GM19351 (cell line): ENCODE data around the gene BICRA.
"Not testable (repeated sequence)": the region's sequence is repeated elsewhere in the genome, so short reads cannot be mapped to it uniquely, and the experiment has no call there.

ENCODE experiments used
- ATAC-seq: cut with Tn5 transposase; IDR thresholded peaks from one replicate; pipeline ENCODE4 v1.9.1; 2021; ENCODE audit warnings: mild to moderate bottlenecking, moderate library complexity; ENCODE audit not compliant: unreplicated experiment

Gene BICRA

DNA sequence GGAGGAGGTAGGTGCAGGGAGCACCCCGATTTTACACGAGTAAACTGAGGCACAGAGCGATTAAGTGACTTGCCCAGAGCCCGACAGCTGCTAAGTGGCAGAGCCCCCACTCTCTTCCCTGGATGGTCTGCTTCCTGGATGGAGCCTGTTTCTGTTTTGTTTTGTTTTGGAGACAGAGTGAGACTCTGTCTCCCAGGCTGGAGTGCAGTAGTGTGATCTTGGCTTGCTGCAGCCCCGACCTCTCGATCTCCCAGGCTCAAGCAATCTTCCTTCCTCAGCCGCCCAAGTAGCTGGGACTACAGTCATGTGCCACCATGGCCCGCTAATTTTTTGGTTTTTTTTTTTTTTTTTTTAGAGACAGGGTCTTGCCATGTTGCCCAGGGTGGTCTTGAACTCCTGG is 17.3 kb downstream of the BICRA start:
- no peak for ATAC-seq

DNA sequence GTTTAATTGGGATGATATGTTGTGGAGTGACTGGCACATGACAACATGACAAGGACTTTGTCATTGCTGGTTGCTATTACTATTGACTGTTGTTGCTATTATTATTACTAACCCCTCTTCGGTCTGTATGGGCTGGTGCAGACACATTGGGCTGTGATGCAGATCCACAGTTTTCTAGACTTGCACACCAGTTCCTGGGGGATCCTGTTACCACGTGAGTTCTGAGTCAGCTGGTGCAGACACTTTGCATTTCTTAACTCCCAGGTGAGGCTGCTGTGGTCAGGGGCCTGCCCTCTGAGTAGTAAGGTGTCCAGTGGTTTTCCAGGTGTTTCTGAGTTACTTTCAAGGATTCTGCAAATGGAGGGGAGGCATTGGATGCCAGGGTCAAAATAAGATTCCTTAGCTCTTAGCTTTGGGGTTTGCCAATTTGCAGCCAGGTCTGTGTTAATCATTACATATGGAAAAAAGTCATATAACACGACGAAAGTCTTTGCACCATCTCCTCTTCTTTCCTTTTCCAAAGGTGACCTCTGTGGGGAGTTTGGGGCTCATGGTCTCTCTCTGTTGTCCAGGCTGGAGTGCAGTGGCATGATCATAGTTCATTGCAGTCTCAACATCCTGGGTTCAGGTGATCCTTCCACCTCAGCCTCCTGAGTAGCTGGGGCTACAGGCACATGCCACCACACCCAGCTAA is 19.3 kb downstream of the BICRA start:
- no peak for ATAC-seq

DNA sequence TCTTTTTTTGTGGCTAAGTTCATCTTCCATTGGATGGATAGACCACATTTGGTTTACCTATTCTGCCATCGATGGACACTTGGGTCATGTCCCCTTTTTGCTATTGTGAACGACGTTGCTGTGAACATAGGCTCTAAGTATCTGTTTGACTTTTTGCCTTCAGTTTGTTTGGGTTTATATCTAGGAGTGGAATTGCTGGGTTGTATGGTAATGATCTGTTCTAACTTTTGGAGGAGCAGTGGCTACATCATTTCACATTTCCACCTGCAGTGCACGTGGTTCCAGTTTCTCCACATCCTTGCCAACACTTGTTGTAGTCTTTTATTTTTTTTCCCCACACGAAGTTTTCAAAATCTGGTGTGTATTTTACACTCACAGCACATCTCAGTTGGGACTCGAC is 21.7 kb downstream of the BICRA start:
- no peak for ATAC-seq

DNA sequence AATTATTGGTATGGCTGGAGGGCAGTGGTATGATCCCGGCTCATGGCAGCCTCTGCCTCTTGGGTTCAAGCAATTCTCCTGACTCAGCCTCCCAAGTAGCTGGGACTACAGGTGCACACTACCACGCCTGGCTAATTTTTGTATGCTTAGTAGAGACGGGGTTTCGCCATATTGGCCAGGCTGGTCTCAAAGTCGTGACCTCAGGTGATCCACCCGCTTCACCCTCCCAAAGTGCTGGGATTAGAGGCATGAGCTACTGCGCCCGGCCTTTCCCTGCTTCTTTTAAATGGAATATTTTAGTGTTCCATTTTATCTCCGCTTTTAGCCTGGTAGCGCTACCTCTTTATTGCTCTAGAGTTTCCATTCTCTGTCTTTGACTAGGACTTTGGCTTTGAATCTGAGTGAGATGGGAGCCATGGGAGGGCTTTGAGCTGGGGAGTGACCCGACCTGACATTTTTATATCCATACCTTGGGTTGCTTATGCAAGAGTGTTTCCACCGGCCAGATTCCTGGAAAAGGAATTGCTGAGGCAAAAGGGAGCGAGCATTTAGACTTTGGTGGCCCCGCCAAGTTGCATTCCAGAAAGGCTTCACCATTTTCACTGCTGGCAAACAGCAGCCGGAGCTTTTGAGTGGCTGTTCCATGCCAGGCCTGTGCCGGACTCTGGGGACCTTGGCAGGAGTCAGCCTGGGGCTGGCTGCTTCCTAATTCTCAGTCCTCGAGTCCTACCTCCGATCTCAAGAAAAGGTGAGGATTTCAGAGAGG is 22.9 kb downstream of the BICRA start:
- ATAC-seq = no peak

DNA sequence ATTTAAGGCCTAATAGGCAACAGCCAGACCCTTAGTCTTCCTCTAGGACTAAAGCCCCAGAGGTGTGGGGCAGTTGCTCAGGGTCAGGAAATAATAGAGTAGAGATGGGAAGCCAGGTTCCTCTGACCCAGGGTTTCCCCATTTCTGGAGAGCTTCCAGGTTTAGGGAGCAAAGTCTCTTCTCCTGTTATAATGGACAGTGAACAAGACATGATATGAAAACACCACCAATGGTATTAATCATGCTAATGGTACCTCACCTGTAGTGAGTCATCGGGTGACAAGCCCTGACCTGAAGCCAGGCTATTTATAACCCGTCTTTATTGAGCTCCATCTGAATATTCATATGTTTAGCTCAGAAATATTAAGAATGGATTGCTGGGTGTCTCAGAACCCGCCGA is 24.6 kb downstream of the BICRA start:
- ATAC-seq = no peak

DNA sequence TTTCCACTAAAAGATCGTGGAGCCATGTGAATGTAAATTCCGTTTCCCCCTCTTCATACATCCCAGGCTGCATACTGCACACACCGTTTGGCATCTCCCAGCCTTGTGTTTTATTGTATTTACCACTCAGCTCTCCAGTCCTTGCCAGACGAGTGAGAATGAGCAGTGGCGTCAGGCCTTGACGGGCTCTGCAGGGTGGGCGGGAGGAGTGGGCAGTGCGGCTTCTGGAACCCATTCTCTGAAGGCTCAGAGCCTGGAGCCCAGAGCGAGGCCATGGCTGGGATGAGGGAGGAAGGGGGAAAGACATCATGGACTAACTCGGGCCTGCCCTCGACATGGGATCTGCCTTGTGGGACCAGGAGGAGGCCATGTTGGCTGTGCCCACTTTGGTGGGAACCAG is 25.1 kb downstream of the BICRA start:
- ATAC-seq = no peak

DNA sequence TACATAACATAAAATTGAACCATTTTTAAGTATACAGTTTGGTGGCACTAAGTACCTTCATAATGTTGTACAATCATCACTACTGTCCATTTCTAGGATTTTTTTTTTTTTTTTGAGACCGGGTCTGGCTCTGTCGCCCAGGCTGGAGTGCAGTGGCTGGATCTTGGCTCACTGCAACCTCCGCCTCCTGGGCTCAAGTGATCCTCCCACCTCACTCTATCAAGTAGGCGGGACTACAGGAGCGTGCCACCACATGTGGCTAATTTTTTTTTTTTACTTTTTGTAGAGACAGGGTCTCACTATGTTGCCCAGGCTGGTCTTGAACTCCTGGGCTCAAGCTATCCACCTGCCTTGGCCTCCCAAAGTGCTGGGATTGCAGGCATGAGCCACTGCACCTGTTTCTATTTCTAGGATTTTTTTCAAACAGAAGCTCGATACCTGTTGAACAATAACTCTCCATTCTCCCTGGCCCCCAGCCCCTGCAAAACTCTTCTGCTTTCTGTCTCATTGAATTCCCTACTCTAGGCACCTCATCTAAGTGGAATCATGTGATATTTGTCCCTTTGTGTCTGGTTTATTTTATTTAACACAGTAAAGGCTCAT is 26.3 kb downstream of the BICRA start:
- not testable (repeated sequence) for ATAC-seq

DNA sequence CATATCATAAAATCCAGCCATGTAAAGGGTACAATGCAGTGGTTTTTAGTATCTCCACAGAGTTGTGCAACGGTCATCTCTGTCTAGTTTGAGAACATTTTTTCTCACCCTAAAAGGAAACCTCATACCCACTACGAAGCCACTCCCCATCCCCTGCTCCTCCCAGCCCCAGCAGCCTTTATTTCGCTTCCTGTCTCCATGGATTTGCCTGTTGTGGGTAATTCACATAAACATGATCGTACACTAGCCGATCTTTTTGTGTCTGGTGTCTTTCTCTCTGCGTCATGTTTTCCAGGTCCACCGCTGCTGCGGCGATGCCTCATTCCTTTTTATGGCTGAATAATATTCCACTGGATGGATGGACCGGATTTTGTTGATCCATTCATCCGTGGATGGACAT is 28.6 kb downstream of the BICRA start:
- ATAC-seq = no peak

DNA sequence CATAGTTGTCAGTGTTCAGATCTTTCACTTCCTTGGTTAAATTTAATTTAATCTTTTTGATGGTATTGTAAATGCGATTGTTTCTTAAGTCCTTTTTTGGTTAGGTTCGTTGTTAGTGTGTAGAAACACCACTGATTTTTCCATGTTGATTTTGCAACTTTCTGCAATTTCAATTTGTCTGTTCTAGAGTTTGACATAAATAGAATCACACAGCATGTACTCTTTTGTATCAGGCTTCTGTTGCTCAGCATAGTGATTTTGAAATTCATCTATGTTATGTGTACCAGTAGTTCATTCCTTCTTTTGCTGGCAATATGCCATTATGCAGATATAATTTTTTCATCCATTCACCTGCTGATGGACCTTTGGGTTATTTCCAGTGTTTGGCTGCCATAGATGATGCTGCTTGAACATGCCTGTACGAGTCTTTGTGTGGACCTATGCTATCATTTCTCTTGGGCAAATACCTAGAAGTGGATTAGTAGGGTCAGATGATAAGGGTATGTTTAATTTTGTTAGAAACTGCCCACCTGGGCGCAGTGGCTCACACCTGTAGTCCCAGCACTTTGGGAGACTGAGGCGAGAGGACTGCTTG is 33.1 kb downstream of the BICRA start:
- no peak for ATAC-seq

DNA sequence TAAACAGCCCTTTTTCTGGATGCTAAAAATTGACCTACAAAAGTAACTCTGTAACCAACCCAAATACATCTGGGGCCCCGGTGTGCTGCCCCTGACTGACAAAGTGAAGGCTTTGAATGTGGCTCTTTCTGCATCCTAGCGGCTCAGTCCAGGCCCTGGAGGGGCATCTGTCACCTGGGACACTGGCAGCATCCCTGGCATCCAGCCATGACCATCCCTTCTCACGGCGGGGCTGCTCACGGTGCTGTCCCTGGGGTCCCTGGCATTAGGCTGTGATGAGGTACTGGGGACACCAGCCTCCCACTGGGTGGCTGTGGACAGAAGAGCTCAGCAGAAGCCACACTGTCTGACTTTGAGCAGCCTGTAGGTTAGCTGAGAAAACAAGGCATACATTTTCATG is 34.3 kb downstream of the BICRA start:
- no peak for ATAC-seq

DNA sequence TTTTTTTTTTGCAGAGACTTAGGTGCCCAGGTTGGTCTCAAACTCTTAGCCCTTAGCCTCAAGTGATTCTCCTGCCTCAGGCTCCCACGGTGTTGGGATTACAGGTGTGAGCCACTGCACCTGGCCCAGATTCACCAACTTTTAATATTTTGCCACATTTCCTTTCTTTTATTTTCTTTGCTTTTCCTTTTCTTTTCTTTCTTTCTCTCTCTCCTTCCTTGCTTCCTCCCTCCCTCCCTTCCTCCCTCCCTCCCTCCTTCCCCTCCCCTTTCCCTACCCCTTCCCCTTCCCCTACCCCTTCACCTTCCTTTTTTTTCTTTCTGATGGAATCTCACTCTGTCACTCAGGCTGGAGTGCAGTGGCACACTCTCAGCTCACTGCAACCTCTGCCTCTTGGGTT is 35.3 kb downstream of the BICRA start:
- ATAC-seq = no peak

DNA sequence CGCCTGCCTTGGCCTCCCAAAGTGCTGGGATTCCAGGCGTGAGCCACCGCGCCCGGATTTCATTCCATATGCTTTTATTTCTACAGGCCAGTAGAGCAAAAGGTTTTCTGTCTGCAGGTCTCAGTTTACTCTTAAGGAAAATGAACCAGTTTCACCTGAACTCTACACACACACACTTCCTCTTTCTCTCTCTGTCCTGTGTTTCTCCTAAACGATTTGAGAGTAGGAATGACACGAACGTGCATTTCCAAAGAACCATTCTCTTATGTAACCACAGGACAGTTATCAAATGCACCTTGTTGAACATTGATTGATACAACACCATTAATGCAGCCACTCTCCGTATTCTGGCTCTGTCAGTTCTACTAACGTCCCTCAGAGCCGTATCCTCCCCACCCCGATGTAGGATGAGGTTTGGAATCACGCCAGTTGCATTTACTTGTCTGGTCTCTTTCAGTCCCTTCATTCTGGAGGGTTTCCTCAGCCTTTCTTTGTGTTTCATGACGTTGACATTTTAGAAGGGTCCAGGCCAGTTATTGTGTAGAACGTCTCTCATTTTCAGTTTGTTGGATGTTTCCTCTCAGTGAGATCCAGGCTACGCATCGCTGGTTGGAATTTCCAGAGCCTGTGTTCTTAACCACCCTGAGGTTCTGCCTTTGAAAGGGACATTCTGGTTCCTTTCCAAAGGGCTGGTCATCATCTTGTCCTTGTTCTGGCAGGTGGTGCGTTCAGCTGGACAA is 36.0 kb downstream of the BICRA start:
- ATAC-seq = no peak

DNA sequence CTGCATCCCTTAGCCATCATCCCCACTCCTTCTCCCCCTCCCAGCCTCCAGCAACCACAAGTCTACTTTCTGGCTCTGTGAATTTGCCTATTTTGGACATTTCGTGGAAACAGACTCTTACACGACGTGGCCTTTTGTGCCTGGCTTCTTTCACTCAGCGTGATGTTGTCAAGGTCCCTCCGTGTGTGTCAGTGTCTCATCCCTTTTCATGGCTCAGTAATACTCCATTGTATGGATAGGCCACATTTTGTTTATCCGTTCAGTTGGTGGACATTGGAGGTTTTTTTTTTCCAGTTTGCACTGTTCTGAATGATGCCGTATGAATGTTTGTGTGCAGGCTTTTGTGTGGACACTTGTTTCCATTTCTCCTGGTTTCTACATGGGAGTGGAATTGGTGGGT is 38.0 kb downstream of the BICRA start:
- ATAC-seq = no peak

DNA sequence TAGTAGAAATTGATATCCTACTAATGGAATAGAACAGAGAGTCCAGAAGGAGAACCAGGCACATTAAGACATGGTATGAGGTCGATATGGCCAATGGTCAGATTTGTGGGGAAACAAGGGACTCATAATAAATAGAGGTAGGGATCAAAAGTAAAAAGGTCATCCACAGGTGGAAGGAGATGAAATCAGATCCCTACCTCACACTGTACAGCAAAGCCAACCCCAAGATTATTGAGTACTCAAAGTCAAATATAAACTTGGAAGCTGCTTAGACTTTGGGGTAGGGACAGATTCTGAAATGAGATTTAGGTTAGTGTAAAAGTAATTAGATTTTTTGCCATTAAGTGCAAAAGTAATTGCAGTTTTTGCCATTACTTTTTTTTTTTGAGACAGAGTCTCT is 40.7 kb downstream of the BICRA start:
- no peak for ATAC-seq

DNA sequence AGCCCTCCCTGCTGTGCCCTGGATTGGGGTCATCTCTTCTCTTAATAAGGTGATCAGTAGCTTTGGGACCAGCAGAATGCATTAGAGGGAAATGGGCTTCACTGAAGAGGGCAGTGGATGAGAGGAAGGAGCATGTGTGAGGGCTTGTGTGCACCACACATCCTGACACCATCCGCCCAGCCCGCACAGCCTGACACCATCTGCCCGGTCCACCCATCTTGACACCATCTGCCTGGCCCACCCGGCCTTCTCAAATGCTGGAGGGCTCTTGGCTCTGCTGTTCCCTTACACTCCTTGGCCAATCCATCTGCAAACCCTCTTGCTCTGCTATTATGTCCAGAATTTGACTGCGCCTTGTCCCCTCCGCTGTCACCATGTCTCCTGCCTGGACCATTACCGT is 41.8 kb downstream of the BICRA start:
- no peak for ATAC-seq

DNA sequence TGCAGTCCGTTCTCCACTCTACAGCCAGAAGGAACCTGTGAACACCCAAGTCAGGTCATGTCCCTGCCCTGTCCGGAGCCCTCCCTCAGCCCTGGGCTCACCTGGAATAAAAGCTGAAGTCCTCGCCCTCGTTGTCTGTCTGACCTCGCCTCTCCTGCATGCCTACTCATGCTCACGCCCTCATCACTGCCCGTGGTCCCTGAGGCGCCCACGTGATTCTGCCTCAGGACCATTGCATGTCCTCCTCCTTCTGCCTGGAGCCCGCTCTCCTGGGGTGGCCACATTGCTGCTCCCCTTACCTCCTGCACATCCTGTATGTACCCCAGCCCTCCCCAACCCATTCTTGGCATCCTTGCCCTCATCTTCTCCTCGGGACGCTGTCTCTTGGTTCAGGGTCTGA is 42.2 kb downstream of the BICRA start:
- ATAC-seq = no peak

DNA sequence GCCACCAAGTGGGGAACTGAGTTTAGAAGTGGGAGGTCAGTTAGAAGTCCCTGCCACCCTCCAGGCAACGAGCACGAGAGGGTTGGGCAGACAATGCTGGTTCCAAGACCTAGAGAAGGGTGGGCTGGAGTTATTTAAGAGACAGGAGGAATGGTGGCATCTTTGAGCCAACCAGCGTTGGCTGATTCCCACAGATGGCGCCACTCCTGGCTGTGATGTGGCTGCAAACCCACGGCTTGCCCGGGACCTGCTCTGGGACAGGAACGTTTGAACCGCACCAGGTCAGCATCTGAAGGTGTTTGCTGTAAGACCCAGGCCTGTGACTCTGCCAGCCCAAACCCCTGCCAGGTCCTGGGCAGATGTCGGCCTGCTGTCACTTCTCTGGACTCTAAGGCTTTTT is 42.8 kb downstream of the BICRA start:
- ATAC-seq = no peak

DNA sequence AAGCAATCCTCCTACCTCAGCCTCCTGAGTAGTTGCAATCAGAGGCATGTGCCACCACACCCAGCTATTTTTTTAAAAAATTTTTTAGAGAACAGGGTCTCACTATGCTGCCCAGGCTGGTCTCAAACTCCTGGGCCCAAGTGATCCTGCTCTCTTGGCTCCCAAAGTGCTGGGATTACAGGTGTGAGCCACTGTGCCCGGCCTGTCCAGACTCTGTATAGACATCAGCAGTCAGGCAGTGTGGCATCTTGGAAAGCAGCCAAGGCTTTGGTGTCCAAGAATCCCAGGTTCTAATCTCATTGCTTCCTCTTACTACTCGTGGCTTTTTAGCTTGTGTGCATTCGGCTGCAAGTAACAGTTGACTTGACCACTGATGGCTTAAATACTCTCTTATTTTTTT is 43.4 kb downstream of the BICRA start:
- no peak for ATAC-seq

DNA sequence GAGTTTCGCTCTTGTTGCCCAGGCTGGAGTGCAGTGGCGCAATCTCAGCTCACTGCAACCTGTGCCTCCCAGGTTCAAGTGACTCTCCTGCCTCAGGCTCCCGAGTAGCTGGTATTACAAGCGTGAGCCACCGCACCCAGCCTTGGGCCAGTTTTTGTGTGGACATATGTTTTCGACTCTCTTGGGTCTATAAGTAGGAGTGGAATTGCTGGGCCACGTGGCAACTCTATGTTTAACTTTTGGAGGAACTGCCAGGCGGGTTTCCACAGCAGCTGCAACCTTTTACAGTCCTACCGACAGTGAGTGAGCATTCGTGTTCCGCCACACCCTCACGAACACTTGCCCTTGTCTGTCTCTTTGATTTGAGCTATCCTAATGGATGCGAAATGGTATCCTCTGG is 44.9 kb downstream of the BICRA start:
- ATAC-seq = no peak

DNA sequence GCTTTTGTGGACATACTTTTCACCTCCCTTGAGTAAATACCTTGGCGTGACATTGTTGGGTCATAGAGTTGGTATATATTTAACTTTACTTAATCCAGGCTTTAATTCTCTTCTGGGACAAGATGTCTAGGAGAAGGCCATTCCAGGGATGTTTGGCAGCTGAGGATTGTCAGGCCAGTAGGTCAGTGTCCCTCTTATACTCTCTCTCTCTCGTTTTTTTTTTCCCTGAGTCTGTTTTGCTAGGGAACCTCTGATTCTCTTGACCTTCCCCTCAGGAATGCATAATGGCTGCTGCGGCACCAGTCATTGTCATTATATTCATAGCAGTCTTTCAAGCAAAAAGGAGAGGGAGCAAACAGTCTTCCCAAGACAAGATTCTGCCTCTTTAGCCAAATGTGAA is 48.8 kb downstream of the BICRA start:
- ATAC-seq = no peak
